Measurements from ENCODE around the gene QSER1. TPM values are rescaled to one million over a fixed set of nuclear protein-coding genes. Genes with fewer than 3 reads are reported as not detected.

Gene QSER1
- total and polyA plus RNA-seq, 3 donors from 2014 or later, result 18.1 to 42.7 (median 35.4) TPM

- TF ChIP-seq POLR2A (IDR thresholded peaks at IDR 0.05), result no peak
- TF ChIP-seq CTCF (IDR thresholded peaks at IDR 0.05), result no peak
- H3K4me3 ChIP-seq, result no peak overlapping the region
- H3K9me3 ChIP-seq, result no peaks in the 10 kb centered on the region
- no peaks in the 10 kb centered on the region for H3K36me3 ChIP-seq (ENCODE audit: low read depth, missing control alignments)
- intact Hi-C loops (cut with DNase I; ENCODE audit: low total_unique reads), result no loop called here
- H3K27me3 ChIP-seq, result no peaks in the 10 kb centered on the region
- H3K4me1 ChIP-seq, result no peaks in the 10 kb centered on the region
- no peak for DNase-seq
- WGBS, 2 donors, result 77 to 85% methylated on average over 2 of the region's 2 CpGs
- H3K27ac ChIP-seq, result no peak overlapping the region
Measured at GRCh38 chr11:32982626-32983025, 90.0 kb downstream of the QSER1 start.

- Histone ChIP-seq H3K9me3 (no peaks in the 10 kb centered on the region), H3K27ac (no peak overlapping the region), H3K4me1 (no peaks in the 10 kb centered on the region), H3K27me3 (no peaks in the 10 kb centered on the region), H3K4me3 (no peak overlapping the region), H3K36me3 (ENCODE audit: low read depth, missing control alignments) (no peaks in the 10 kb centered on the region)
- TF ChIP-seq POLR2A (IDR thresholded peaks at IDR 0.05) (no peak), CTCF (IDR thresholded peaks at IDR 0.05) (no peak)
- WGBS, 2 donors, result 77 to 90% methylated on average over 2 of the region's 2 CpGs
- intact Hi-C loops (cut with DNase I; ENCODE audit: low total_unique reads), result no loop called here
- DNase-seq, result no peak
Measured at GRCh38 chr11:32983506-32983905, 90.9 kb downstream of the QSER1 start.

GRCh38 chr11:32985600-32985999, 93.0 kb downstream of the QSER1 start:
- TF ChIP-seq CTCF (IDR thresholded peaks at IDR 0.05) (no peak), POLR2A (IDR thresholded peaks at IDR 0.05) (no peak)
- Histone ChIP-seq H3K4me3 (no peak overlapping the region), H3K4me1 (no peaks in the 10 kb centered on the region), H3K9me3 (no peaks in the 10 kb centered on the region), H3K27me3 (no peaks in the 10 kb centered on the region), H3K27ac (no peak overlapping the region), H3K36me3 (ENCODE audit: low read depth, missing control alignments) (no peaks in the 10 kb centered on the region)
- 87 to 94% methylated on average over 5 of the region's 5 CpGs for WGBS, 2 donors
- no peak for DNase-seq
- intact Hi-C loops (cut with DNase I; ENCODE audit: low total_unique reads), result no loop called here

GRCh38 chr11:32987851-32988250, 95.2 kb downstream of the QSER1 start:
- DNase-seq, result no peak
- Histone ChIP-seq H3K4me1 (no peaks in the 10 kb centered on the region), H3K27me3 (no peaks in the 10 kb centered on the region), H3K36me3 (ENCODE audit: low read depth, missing control alignments) (no peaks in the 10 kb centered on the region), H3K9me3 (no peaks in the 10 kb centered on the region), H3K27ac (no peak overlapping the region), H3K4me3 (no peak overlapping the region)
- WGBS, 2 donors, result 83 to 90% methylated on average over 8 of the region's 8 CpGs
- intact Hi-C loops (cut with DNase I; ENCODE audit: low total_unique reads), result no loop called here
- no peak for TF ChIP-seq CTCF (IDR thresholded peaks at IDR 0.05)
- TF ChIP-seq POLR2A (IDR thresholded peaks at IDR 0.05), result no peak

- Histone ChIP-seq H3K9me3 (no peaks in the 10 kb centered on the region), H3K27ac (no peak overlapping the region), H3K36me3 (ENCODE audit: low read depth, missing control alignments) (no peaks in the 10 kb centered on the region), H3K27me3 (no peaks in the 10 kb centered on the region), H3K4me3 (no peak overlapping the region), H3K4me1 (no peaks in the 10 kb centered on the region)
- 0 to 94% methylated on average over 1 of the region's 1 CpG for WGBS, 2 donors
- intact Hi-C loops (cut with DNase I; ENCODE audit: low total_unique reads), result no loop called here
- TF ChIP-seq CTCF (IDR thresholded peaks at IDR 0.05), result no peak
- no peak for TF ChIP-seq POLR2A (IDR thresholded peaks at IDR 0.05)
- DNase-seq, result no peak
Measured at GRCh38 chr11:32990481-32990880, 97.9 kb downstream of the QSER1 start.

Data from testis (tissue), 3 donors.